Stimulated activated CD8-positive, alpha-beta memory T cell treated with anti-CD3 and anti-CD28 coated beads, Interleukin-15, amount 100 ng/mL, for 4 hours (primary cell): ENCODE measurements around the gene VENTX.
"Not testable (repeated sequence)": the region's sequence is repeated elsewhere in the genome, so short reads cannot be mapped to it uniquely, and the experiment has no call there.

Experiments used
- DNase-seq, 2 donors: peaks; one replicate each; pipeline ENCODE4 v3.0.0-alpha.2; 2020; ENCODE audit warnings: low read depth in 2 of 2

Gene VENTX

DNA sequence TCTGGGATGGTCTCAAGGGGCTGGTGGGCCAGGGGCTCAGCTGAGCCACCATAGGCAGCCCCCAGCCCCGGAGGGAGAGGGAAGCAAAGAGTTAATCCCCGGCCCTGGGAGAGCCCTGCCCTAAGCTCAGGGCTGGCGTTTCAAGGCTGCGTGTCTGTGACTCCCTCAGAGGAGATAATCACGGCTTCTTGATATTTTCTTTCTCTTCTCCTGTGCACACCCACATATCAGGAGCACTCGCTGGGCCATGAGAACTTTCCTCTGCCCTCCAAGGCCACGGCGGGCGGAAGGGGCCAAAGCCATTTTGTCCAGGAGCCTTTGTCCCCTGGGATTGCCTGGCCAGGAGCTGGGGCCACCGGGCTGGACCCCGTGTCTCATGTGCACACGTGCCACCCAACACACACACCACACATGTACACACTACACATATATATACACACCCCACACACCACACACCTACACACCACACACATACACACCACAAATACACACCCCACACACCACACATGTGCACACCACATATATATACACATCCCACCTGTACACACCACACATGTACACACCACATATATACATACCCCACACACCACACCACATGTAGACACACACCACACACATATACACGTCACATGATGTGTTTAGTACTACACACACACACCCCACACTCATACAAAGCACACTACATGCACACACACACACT lies 16.9 kb downstream of the VENTX start:
- no peak for DNase-seq

DNA sequence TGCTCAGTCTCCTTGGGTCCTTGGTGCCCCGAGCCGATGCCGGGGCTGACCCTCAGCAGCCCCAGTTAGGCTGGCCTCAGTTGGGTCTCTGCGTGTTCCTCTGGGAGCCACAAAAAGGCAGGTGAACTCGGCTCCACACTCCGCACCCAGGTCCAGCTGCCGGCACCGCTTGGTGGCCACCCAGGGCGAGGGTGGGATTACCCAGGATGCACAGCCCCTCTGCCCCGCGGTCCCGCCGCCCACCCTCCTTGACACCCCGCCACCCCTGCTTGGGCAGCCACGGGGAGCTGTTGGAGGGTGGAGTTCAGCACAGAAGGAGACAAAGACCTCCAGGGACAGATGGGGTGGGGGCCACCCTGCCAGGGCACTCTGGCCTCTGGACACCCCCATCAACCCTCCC lies 17.7 kb downstream of the VENTX start:
- no peak for DNase-seq

GRCh38 chr10:133257489-133258065 lies 19.9 kb downstream of the VENTX start:
- DNase-seq = no peak

DNA sequence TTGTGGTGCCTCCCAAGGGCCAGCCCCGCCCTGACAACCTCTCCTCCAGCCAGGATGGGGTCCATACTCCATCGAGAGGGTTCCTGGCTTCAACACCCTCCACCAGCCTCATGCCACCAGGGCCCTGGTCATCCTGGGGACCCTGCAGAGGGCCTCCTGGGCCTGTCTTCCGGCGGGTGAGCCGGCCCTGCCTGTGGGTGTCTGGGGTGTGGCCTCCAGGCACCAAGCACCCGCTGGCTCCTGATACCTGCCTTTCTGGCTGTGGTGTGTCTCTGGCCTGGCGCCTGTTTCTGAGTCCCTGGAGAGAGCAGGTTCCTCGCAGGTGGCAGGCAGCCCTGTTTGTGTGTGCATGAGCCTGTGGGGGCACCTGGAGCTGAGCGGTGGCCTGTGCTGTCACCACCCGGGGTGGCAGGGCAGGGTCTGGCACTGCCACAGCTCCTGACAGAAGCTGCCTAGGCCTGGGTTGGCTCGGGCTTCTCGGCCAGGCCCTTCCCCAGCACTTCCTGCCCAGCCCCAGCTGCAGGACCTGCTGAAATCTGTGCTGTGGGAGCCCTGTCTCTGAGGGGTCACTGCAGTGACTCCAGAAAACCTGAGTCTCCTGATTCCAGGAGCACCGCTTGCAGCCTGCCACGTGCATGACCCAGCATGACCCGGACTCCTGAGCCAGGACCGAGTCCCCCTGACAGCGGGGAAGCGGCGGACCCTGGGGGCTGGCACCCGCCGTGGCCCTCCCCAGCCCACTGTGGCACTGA lies 20.6 kb downstream of the VENTX start:
- DNase-seq = no peak

GRCh38 chr10:133258818-133259601 lies 21.4 kb downstream of the VENTX start:
- DNase-seq = peak; percentile 63 to 85

- DNase-seq = no peak
Observed at GRCh38 chr10:133259602-133259989, 21.9 kb downstream of the VENTX start.

- peak; percentile 40 to 48 for DNase-seq
Observed at GRCh38 chr10:133260895-133261725, 23.5 kb downstream of the VENTX start.

DNA sequence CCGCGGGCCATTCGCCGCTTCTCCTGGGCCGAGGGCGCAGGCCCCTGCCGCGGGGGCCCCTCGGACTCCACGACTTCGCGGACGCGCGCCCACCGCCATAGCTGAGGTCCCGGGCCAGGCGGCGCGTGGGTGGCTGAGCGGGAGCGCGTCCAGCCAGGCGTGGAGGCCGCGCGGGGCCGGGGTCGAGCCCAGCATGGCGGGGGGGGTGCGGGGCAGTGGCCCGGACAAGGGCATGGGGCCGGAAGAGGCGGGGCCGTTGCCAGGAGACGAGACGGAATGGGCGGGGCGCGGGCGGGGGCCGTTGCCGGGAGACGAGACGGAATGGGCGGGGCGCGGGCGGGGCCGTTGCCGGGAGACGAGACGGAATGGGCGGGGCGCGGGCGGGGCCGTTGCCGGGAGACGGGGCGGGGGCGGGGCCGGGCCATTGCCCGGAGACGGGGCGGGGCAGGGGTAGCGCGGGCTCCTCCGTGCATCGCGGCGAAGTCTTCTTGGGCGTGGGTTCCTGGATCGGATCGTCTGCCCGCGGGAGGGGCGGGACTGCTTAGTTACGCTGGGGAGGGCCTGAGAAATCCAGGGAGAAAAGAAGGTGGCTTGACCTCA lies 24.2 kb downstream of the VENTX start:
- peak; percentile 65 for DNase-seq

DNA sequence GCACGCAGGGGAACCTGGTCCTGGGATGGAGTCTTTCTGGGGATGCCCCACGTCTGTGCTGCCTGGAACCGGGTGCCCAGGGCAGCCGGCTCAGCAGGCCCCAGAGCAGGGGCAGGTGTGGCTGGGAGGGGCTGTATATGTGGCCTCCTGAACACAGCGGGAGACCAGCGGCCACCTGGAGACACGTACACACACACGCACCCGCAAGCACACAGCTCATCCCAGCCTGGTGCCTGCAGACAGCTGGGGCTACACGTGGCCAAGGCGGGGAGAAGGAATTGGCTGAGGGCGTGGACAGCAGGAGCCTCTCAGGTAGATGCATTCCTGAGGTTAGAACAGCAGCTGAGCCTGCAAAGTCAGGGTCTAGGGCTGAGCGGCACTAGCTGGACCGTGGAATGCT lies 25.0 kb downstream of the VENTX start:
- DNase-seq = no peak

- no peak for DNase-seq
Observed at GRCh38 chr10:133263674-133264073, 26.0 kb downstream of the VENTX start.

DNA sequence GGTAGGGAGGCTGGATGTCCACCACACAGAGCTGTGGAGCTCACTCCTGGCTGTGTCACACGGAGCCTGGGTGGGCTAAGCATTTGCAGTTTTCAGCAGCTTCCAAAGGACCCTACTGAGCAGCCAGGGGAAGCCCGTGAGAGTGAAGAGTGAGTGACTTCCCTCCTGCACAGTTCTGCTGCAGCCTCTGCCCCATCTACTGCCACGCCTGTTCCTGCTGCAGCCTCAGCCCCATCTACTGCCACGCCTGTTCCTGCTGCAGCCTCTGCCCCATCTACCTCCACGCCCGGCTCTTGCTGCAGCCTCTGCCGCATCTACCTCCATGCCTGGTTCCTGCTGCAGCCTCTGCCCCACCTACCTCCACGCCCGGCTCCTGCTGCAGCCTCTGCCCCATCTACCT lies 26.8 kb downstream of the VENTX start:
- DNase-seq = no peak

DNA sequence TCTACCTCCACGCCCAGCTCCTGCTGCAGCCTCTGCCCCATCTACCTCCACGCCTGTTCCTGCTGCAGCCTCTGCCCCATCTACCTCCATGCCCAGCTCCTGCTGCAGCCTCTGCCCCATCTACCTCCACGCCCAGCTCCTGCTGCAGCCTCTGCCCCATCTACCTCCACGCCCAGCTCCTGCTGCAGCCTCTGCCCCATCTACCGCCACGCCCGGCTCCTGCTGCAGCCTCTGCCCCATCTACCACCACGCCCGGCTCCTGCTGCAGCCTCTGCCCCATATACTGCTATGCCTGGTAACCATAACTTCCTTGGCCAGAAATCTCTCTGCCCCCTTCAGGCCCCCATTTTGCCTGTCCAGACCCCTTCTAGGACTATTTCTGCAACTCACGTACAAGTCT lies 27.4 kb downstream of the VENTX start:
- DNase-seq = not testable (repeated sequence)

GRCh38 chr10:133266056-133266795 lies 28.6 kb downstream of the VENTX start:
- no peak for DNase-seq

DNA sequence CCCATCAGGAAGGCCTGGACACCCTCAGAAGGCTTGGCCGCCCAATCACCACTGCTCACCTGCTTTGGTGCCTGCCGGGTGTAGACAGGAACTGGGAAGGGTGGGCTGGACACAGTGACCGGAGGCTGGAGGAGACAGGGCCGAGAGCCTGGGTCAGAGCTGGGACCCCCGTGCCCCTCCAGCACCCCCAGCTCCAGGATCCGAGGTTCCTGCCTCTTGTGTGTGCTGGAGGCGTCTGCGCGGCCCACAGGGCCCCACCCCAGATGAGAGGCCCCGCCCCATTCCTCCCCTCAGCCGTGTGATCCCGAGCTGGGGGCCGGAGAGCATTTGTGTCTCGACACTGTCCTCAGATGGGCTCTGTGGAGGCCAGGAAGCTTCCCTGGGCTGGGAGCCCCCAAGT lies 29.6 kb downstream of the VENTX start:
- no peak for DNase-seq

GRCh38 chr10:133267829-133268228 lies 30.2 kb downstream of the VENTX start:
- no peak for DNase-seq

DNA sequence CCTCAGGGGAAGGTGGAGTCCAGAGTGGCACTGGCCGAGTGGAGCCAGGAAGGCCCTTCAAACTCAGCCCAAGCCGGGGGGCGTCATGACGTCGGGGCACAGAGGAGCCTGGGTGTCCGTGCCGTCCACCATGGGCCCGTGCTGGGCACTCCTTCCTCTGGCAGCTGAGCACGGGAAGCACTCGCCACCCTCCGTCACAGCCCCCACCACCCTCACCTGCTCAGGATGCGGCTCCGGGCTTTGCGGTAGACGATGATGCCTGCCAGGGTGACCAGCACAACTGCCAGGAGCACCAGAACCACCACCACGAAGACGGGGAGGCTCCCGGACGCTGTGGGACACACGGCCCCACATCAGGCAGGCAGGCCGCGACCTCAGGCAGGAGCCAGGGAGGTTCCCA lies 30.9 kb downstream of the VENTX start:
- no peak for DNase-seq

DNA sequence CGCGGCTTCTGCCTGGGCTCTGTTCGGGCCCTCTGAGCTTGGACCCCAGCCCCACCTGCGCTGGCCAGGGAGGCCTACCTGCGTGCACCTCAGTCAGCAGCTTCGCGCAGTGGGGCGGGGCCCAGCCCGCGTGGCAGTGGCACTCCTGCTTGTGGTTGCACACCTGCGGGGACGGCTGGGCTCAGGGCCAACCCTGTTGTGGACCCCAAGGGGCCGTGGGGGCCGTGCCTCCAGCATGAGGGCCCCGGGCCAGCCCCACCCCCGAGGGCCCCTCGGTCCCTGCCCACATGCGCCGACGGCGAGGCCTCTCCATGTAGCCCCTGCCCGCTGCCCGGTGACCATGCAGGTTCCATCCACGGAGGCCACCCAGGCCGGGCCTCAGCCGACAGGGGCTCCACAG lies 31.7 kb downstream of the VENTX start:
- no peak for DNase-seq

GRCh38 chr10:133270204-133270603 lies 32.5 kb downstream of the VENTX start:
- DNase-seq = no peak

DNA sequence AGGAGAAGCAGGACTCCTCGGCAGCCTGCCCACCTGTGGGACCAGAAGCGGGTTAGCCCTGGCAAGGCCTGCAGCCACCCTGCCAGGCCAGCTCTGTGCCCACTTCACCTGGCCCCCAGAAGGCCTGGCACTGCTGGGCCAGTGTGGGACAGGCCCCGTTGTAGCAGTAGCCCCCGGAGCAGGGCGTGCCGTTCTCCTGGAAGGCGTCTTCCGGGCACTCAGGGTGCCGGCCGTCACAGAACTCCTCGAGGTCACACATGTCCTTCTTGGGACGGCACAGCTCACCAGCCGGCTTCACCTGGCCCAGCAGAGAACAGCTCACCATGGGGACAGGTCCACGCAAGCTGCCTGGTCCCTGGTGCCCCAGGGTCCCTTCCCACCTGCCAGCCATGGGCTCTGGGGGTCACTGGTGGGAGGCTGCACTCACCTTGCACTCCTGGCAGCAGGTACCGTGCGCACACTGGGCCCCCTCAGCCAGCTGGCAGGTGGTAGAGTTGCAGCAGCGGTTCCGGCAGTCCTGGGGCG lies 33.2 kb downstream of the VENTX start:
- DNase-seq = no peak
